HEK293 (cell line): ENCODE measurements around the gene SPIRE1.

Experiments
- BCL6B ChIP-seq: fragments of 450-650 bp; formaldehyde crosslinking; IDR thresholded peaks from 2 replicates; pipeline ENCODE4 v1.5.1; 2017; ENCODE audit warnings: missing biosample characterization, missing genetic modification characterization
- EGR2 ChIP-seq: fragments of 450-650 bp; formaldehyde crosslinking; IDR thresholded peaks from 2 replicates; pipeline ENCODE4 v1.5.1; 2016; ENCODE audit warnings: low read depth, missing biosample characterization, missing genetic modification characterization
- ELK4 ChIP-seq: IDR thresholded peaks from 2 replicates; pipeline ENCODE4 v1.6.1; 2011; ENCODE audit warnings: mild to moderate bottlenecking, low read depth, low read length, borderline replicate concordance
- HOXA7 ChIP-seq: sonication (generic); formaldehyde crosslinking; IDR thresholded peaks from 2 replicates; pipeline ENCODE4 v1.8.1; 2022; ENCODE audit warnings: missing genetic modification reagents, borderline replicate concordance
- KLF9 ChIP-seq: fragments of 450-650 bp; formaldehyde crosslinking; IDR thresholded peaks from 2 replicates; pipeline ENCODE4 v1.5.1; 2016; ENCODE audit warnings: missing biosample characterization, missing genetic modification characterization, low read depth
- MEIS1 ChIP-seq: sonication (generic); formaldehyde crosslinking; IDR thresholded peaks from 2 replicates; pipeline ENCODE4 v1.8.1; 2022; ENCODE audit warnings: missing genetic modification reagents, mild to moderate bottlenecking, borderline replicate concordance
- MYNN ChIP-seq: fragments of 450-650 bp; formaldehyde crosslinking; IDR thresholded peaks from 2 replicates; pipeline ENCODE4 v1.5.1; 2016; ENCODE audit warnings: missing biosample characterization, missing genetic modification characterization, borderline replicate concordance
- REPIN1 ChIP-seq: fragments of 450-650 bp; formaldehyde crosslinking; IDR thresholded peaks from 2 replicates; pipeline ENCODE4 v1.5.1; 2017; ENCODE audit warnings: missing biosample characterization, missing genetic modification characterization, low read depth
- SP7 ChIP-seq: fragments of 450-650 bp; formaldehyde crosslinking; IDR thresholded peaks from 2 replicates; pipeline ENCODE4 v1.5.1; 2016; ENCODE audit warnings: missing biosample characterization, missing genetic modification characterization
- ZBTB7A ChIP-seq: fragments of 450-650 bp; formaldehyde crosslinking; IDR thresholded peaks from 2 replicates; pipeline ENCODE4 v1.5.1; 2016; ENCODE audit warnings: low read depth, missing biosample characterization, missing genetic modification characterization
- ZNF138 ChIP-seq: fragments of 450-650 bp; formaldehyde crosslinking; IDR thresholded peaks from 2 replicates; pipeline ENCODE4 v1.5.1; 2016; ENCODE audit warnings: missing biosample characterization, missing genetic modification characterization, borderline replicate concordance
- ZNF148 ChIP-seq: fragments of 450-650 bp; formaldehyde crosslinking; IDR thresholded peaks from 2 replicates; pipeline ENCODE4 v1.5.0; 2017; ENCODE audit warnings: missing biosample characterization, missing genetic modification characterization, borderline replicate concordance
- ZNF274 ChIP-seq, 2 experiments: fragments of 200-500 bp in 1 of 2; fragments of 450-650 bp in 1 of 2; sonication (Bioruptor generic) in 1 of 2; formaldehyde crosslinking in 1 of 2; IDR thresholded peaks; 2 replicates each; pipeline versions ENCODE4 v1.5.1 to v1.6.1; 2014 to 2016; ENCODE audit warnings: borderline replicate concordance in 1 of 2, inconsistent platforms in 1 of 2, low read length in 1 of 2, missing biosample characterization in 1 of 2, missing genetic modification characterization in 1 of 2
- ZNF335 ChIP-seq: fragments of 450-650 bp; formaldehyde crosslinking; conservative IDR thresholded peaks from 2 replicates; pipeline ENCODE4 v1.5.1; 2016; ENCODE audit warnings: missing biosample characterization, missing genetic modification characterization
- ZNF341 ChIP-seq: fragments of 450-650 bp; formaldehyde crosslinking; IDR thresholded peaks from 2 replicates; pipeline ENCODE4; 2016; ENCODE audit warnings: low read depth, missing biosample characterization, missing genetic modification characterization
- ZNF391 ChIP-seq: fragments of 450-650 bp; formaldehyde crosslinking; IDR thresholded peaks from 2 replicates; pipeline ENCODE4 v1.5.1; 2016; ENCODE audit warnings: low read depth, missing biosample characterization, missing genetic modification characterization, borderline replicate concordance
- ZNF404 ChIP-seq: fragments of 450-650 bp; formaldehyde crosslinking; IDR thresholded peaks from 2 replicates; pipeline ENCODE4 v1.5.1; 2017; ENCODE audit warnings: missing biosample characterization, missing genetic modification characterization
- ZNF449 ChIP-seq: fragments of 450-650 bp; formaldehyde crosslinking; IDR thresholded peaks from 2 replicates; pipeline ENCODE4 v1.5.1; 2017; ENCODE audit warnings: missing biosample characterization, mild to moderate bottlenecking, missing genetic modification characterization, moderate library complexity
- ZNF514 ChIP-seq: fragments of 450-650 bp; formaldehyde crosslinking; IDR thresholded peaks from 2 replicates; pipeline ENCODE4 v1.5.1; 2016; ENCODE audit warnings: missing biosample characterization, missing genetic modification characterization
- ZNF626 ChIP-seq: fragments of 450-650 bp; sonication (Bioruptor Pico); formaldehyde crosslinking; IDR thresholded peaks from 2 replicates; pipeline ENCODE4 v1.5.1; 2018; ENCODE audit warnings: missing biosample characterization, missing genetic modification characterization, inconsistent platforms
- TF ChIP-seq, protein P1 (sequence below): fragments of 450-650 bp; formaldehyde crosslinking; IDR thresholded peaks from 2 replicates; pipeline ENCODE4 v1.5.1; 2016; ENCODE audit warnings: missing biosample characterization, missing genetic modification characterization, borderline replicate concordance
- TF ChIP-seq, protein P2 (sequence below): fragments of 450-650 bp; formaldehyde crosslinking; IDR thresholded peaks from 2 replicates; pipeline ENCODE4 v1.5.1; 2016; ENCODE audit warnings: missing biosample characterization, missing genetic modification characterization, borderline replicate concordance

SPIRE1 gene

GRCh38 chr18:12408247-12408869, 249.5 kb downstream of the SPIRE1 start (continued):
- TF ChIP-seq, protein P1, sequence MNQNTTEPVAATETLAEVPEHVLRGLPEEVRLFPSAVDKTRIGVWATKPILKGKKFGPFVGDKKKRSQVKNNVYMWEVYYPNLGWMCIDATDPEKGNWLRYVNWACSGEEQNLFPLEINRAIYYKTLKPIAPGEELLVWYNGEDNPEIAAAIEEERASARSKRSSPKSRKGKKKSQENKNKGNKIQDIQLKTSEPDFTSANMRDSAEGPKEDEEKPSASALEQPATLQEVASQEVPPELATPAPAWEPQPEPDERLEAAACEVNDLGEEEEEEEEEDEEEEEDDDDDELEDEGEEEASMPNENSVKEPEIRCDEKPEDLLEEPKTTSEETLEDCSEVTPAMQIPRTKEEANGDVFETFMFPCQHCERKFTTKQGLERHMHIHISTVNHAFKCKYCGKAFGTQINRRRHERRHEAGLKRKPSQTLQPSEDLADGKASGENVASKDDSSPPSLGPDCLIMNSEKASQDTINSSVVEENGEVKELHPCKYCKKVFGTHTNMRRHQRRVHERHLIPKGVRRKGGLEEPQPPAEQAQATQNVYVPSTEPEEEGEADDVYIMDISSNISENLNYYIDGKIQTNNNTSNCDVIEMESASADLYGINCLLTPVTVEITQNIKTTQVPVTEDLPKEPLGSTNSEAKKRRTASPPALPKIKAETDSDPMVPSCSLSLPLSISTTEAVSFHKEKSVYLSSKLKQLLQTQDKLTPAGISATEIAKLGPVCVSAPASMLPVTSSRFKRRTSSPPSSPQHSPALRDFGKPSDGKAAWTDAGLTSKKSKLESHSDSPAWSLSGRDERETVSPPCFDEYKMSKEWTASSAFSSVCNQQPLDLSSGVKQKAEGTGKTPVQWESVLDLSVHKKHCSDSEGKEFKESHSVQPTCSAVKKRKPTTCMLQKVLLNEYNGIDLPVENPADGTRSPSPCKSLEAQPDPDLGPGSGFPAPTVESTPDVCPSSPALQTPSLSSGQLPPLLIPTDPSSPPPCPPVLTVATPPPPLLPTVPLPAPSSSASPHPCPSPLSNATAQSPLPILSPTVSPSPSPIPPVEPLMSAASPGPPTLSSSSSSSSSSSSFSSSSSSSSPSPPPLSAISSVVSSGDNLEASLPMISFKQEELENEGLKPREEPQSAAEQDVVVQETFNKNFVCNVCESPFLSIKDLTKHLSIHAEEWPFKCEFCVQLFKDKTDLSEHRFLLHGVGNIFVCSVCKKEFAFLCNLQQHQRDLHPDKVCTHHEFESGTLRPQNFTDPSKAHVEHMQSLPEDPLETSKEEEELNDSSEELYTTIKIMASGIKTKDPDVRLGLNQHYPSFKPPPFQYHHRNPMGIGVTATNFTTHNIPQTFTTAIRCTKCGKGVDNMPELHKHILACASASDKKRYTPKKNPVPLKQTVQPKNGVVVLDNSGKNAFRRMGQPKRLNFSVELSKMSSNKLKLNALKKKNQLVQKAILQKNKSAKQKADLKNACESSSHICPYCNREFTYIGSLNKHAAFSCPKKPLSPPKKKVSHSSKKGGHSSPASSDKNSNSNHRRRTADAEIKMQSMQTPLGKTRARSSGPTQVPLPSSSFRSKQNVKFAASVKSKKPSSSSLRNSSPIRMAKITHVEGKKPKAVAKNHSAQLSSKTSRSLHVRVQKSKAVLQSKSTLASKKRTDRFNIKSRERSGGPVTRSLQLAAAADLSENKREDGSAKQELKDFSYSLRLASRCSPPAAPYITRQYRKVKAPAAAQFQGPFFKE (tag by site-specific recombination), result no peak
- no peak for TF ChIP-seq ZNF514
- TF ChIP-seq EGR2 (tag by site-specific recombination), result peak; percentile 55
- no peak for TF ChIP-seq ZNF148 (tag by site-specific recombination)
- TF ChIP-seq ZNF449 (tag by site-specific recombination), result no peak
- TF ChIP-seq ZBTB7A (tag by site-specific recombination), result no peak
- TF ChIP-seq ZNF274 (IDR thresholded peaks at IDR 0.05; ENCODE audit: low read length), result no peak
- TF ChIP-seq ZNF274 (tag by site-specific recombination; IDR thresholded peaks at IDR 0.05; ENCODE audit: borderline replicate concordance), result no peak
- peak; percentile 68 for TF ChIP-seq ZNF341 (tag by site-specific recombination)
- peak; percentile 54 for TF ChIP-seq ZNF335
- no peak for TF ChIP-seq ZNF138
- no peak for TF ChIP-seq ZNF404 (tag by site-specific recombination)
- TF ChIP-seq ZNF626 (tag by site-specific recombination), result no peak
- TF ChIP-seq MEIS1, result no peak
- TF ChIP-seq SP7, result no peak
- TF ChIP-seq REPIN1 (tag by site-specific recombination), result no peak
- no peak for TF ChIP-seq BCL6B (tag by site-specific recombination)
- TF ChIP-seq ELK4, result no peak
- no peak for TF ChIP-seq HOXA7 (CRISPR knock-in tag)
- TF ChIP-seq, protein P2, sequence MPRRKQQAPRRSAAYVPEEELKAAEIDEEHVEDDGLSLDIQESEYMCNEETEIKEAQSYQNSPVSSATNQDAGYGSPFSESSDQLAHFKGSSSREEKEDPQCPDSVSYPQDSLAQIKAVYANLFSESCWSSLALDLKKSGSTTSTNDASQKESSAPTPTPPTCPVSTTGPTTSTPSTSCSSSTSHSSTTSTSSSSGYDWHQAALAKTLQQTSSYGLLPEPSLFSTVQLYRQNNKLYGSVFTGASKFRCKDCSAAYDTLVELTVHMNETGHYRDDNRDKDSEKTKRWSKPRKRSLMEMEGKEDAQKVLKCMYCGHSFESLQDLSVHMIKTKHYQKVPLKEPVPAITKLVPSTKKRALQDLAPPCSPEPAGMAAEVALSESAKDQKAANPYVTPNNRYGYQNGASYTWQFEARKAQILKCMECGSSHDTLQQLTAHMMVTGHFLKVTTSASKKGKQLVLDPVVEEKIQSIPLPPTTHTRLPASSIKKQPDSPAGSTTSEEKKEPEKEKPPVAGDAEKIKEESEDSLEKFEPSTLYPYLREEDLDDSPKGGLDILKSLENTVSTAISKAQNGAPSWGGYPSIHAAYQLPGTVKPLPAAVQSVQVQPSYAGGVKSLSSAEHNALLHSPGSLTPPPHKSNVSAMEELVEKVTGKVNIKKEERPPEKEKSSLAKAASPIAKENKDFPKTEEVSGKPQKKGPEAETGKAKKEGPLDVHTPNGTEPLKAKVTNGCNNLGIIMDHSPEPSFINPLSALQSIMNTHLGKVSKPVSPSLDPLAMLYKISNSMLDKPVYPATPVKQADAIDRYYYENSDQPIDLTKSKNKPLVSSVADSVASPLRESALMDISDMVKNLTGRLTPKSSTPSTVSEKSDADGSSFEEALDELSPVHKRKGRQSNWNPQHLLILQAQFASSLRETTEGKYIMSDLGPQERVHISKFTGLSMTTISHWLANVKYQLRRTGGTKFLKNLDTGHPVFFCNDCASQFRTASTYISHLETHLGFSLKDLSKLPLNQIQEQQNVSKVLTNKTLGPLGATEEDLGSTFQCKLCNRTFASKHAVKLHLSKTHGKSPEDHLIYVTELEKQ, result no peak
- no peak for TF ChIP-seq ZNF391
- TF ChIP-seq KLF9, result no peak
- no peak for TF ChIP-seq MYNN (tag by site-specific recombination)
